ENCODE data around the gene ZNF70. TPM values are rescaled to one million over a fixed set of nuclear protein-coding genes. Genes with fewer than 3 reads are reported as not detected.

ZNF70 gene
- total and polyA plus RNA-seq, 10 of the 15 experiments (the other 5 are each of a cell fraction or from before 2014, with no cell fraction given) = 0.15 to 2.3 (median 0.85) TPM

GRCh38 chr22:23697031-23697970 lies 53.6 kb downstream of the ZNF70 start:
- ChIA-PET RAD21 (ENCODE audit: unreplicated experiment) (no interaction called here), SMC1A (ENCODE audit: uncharacterized antibody, unreplicated experiment) (interaction anchor here (0.8 to 1.4 kb wide), 2 partner anchors 29 to 149 kb away, joined by 3 to 4 read pairs; no protein-coding TSS in a partner anchor), POLR2A (interaction anchor here (1.2 kb wide), 1 partner anchor 20 kb away, joined by 3 read pairs; no protein-coding TSS in a partner anchor), CTCF (interaction anchor here (0.6 kb wide), 2 partner anchors 9 to 272 kb away, joined by 3 read pairs; no protein-coding TSS in a partner anchor)
- H2AFZ ChIP-seq (ENCODE audit: control insufficient read depth, low read depth, low read length) = no peak overlapping the region
- no peak for DNase-seq (ENCODE audit: low read depth, low spot score)
- no TSS peak for BruUV-seq (replicated peaks)
- in situ Hi-C loops (cut with MboI) (no loop called here), intact Hi-C loops (cut with micrococcal nuclease; ENCODE audit: unreplicated experiment) (no loop called here)
- 96% methylated on average over 11 of the region's 11 CpGs for WGBS (ENCODE audit: insufficient coverage, insufficient replicate concordance, low lambda C conversion rate, missing lambda C conversion rate)
- no peak overlapping the region for H3K4me3 ChIP-seq
- no peaks in the 10 kb centered on the region for H3K27me3 ChIP-seq (replicated peaks in 1 of 2; ENCODE audit: control insufficient read depth in 2 of 2, insufficient read depth in 2 of 2, low read length in 1 of 2)
- FAIRE-seq = no peak
- H3K36me3 ChIP-seq (ENCODE audit: control insufficient read depth in 2 of 2, insufficient read depth in 2 of 2, low read length in 1 of 2) = peaks cover 18 to 20% of the 10 kb centered on the region in 2 experiments
- H3K27ac ChIP-seq (ENCODE audit: control insufficient read depth, insufficient read depth) = peak overlapping the region; percentile 89
- H4K20me1 ChIP-seq (ENCODE audit: control insufficient read depth, insufficient read depth) = no peaks in the 10 kb centered on the region
- TF ChIP-seq HSF1 (IDR thresholded peaks at IDR 0.05; ENCODE audit: low read depth, low read length) = no peak
- no peak for TF ChIP-seq WRNIP1 (IDR thresholded peaks at IDR 0.05; ENCODE audit: borderline replicate concordance, low read depth, low read length)
- no peak for TF ChIP-seq SREBF1 (IDR thresholded peaks at IDR 0.05; ENCODE audit: low read length)
- TF ChIP-seq NFYA (IDR thresholded peaks at IDR 0.05; ENCODE audit: borderline replicate concordance, low read depth, low read length) = no peak
- no peak for TF ChIP-seq PML (IDR thresholded peaks at IDR 0.05; ENCODE audit: low read length)
- TF ChIP-seq E2F4 (IDR thresholded peaks at IDR 0.05; ENCODE audit: low read depth, low read length) = no peak
- TF ChIP-seq CBX5 (IDR thresholded peaks at IDR 0.05; ENCODE audit: low read depth) = no peak
- no peak for TF ChIP-seq TAF1 (IDR thresholded peaks at IDR 0.05; ENCODE audit: borderline replicate concordance, low read depth, low read length)
- no peak for TF ChIP-seq POLR2A (IDR thresholded peaks at IDR 0.05; ENCODE audit: low read depth, low read length)
- no peak for TF ChIP-seq ZBED1 (IDR thresholded peaks at IDR 0.05; ENCODE audit: borderline replicate concordance)
- TF ChIP-seq YY1 (IDR thresholded peaks at IDR 0.05; ENCODE audit: low read depth, low read length) = no peak
- no peak for TF ChIP-seq CREM (IDR thresholded peaks at IDR 0.05; ENCODE audit: low read depth)
- peak overlapping the region; percentile 80; the same call in 1 of the 2 replicates for H3K4me2 ChIP-seq (ENCODE audit: control insufficient read depth, insufficient read depth)
- H3K9ac ChIP-seq (ENCODE audit: control insufficient read depth, insufficient read depth, low read length) = peak overlapping the region; percentile 68
- ATAC-seq = no peak
- peaks cover 15% of the 10 kb centered on the region for H3K4me1 ChIP-seq (ENCODE audit: control insufficient read depth, insufficient read depth, low read length)
- no peaks in the 10 kb centered on the region for H3K79me2 ChIP-seq (ENCODE audit: control insufficient read depth, insufficient read depth, low read length)
- H3K9me3 ChIP-seq (replicated peaks; ENCODE audit: control insufficient read depth, insufficient read depth, low read length) = no peaks in the 10 kb centered on the region
